HuH-7.5 (cell line): ENCODE results near the gene LRATD1.

Experiments
- DNase-seq: peaks from one replicate; pipeline ENCODE4 v3.0.0; 2011; ENCODE audit warnings: low spot score

LRATD1 gene

GRCh38 chr2:14633461-14634181, 1.1 kb downstream of the LRATD1 start:
- DNase-seq = peak; percentile 7

- DNase-seq = no peak
Measured at GRCh38 chr2:14634182-14634488, 1.6 kb downstream of the LRATD1 start.

DNA sequence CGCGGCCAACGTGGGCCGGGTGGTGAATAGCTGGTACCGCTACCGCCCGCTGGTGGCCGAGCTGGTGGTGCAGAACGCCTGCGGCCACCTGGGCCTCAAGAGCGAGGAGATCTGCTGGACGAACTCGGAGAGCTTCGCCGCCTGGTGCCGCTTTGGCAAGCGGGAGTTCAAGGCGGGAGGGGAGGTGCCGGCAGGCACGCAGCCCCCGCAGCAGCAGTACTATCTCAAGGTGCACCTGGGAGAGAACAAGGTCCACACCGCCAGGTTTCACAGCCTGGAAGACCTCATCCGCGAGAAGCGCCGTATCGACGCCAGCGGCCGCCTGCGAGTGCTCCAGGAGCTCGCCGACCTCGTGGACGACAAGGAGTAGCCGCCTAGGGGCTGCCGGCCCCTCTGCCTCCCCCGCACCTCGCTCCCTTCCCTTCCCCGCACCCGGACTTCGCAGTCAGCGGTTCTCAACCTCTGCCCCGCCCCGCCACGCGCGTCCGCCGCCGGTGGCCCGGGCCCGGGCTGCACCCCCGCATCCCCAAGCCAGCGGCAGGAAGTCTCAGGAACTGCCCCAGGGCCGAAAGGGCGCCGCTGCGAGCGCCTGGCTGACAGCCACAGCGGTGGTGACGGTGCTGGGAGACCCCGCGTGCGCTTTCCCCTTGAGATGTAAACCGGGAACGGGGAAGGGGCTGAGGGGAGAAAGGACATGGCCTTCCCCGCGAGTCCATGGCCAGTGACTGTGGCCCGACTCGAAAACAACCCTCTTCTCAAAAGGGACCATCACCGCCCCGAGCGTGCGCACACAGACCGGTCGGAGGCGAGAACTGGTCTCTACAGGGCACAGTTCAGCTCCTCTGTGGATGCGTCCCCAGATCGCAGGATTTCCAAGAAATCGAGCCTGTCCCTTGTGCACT, 2.2 kb downstream of the LRATD1 start:
- peak; percentile 17 for DNase-seq

DNA sequence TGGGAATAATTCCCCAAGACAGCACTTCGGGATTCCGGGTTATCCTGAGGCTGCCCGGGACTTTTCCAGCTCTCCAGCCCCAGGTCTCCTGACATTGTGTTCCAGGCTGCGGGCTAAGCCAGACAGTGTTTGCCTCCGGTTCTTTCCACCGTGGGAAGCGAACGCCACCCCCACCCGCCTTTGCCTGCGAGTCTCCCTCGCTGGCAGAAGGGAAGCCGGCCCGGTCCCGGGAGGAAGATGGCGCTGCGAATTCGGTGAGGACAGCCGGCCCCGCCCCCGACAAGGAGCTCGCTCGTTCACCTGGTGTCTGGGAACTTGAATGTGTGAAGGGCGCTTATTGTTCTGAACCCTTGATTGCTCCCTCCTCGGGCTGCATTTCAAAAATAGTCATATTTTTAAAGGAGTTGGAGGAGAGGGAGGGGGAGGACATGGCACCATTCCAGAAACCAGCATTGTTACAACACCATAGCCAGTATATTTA, 2.9 kb downstream of the LRATD1 start:
- DNase-seq = peak; percentile 8

GRCh38 chr2:14638488-14638887, 6.0 kb downstream of the LRATD1 start:
- DNase-seq = no peak

DNA sequence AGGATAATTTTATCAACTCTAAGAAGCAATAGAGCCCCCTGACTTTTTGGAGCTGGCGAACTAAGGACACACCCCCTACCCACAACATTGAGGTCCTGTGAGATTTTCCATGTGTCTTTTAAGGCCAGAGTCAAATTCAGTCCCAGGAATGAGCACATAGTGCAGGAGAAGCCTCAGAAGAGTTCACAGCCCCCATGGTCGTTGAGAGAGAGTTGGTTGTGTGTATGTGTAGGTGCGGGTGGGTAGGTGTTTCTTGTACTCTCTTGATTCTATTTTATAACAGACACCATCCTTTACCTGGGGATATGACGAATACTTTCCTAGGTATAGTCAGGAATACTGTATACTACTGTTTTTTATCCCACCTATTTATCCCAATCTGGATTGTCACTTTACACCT, 8.6 kb downstream of the LRATD1 start:
- DNase-seq = no peak

- no peak for DNase-seq
Measured at GRCh38 chr2:14642499-14642898, 10.0 kb downstream of the LRATD1 start.

GRCh38 chr2:14647714-14648113, 15.2 kb downstream of the LRATD1 start:
- no peak for DNase-seq

- DNase-seq = no peak
Measured at GRCh38 chr2:14650066-14650465, 17.5 kb downstream of the LRATD1 start.

DNA sequence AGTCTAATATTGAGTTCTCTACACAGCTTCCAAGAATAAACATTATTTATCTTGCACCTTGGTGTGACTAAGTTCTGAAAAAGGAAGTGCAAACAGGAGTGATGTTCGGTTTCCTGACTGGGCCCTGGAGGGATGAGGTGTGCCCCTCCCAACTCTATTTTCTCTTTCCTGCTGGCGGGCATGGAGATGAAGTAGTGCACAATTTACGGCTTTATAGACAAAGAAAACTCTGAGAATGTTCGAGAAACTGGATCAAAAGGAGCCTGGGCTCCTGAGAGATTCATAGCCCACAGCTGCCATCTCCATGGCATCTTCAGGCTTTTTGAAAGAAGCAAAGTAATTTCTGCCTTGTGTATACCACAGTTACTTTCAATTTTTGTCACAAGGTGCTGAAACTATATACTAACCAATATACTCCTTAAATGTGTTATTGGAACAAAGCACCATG, 22.3 kb downstream of the LRATD1 start:
- no peak for DNase-seq

- DNase-seq = no peak
Measured at GRCh38 chr2:14656146-14656545, 23.6 kb downstream of the LRATD1 start.

DNA sequence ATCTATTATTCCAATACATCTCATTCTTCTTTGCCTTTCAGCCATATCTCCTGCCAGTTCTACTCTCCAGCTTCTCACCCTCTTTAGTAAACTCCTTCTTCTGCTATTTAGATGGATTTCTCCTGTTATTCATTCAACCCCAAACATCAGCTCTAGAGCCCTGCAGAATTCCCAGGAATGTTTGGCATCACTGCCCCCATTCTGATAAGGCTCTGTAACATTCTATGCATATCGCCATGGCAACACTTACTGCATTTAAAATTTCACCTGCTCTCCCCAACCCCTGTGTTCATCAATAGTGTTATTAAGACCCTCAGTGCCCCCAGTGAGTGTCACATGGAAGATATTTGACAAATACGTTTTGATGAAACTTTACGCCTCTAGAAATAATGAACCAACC, 28.6 kb downstream of the LRATD1 start:
- no peak for DNase-seq

- DNase-seq = no peak
Measured at GRCh38 chr2:14673351-14673875, 40.9 kb downstream of the LRATD1 start.

GRCh38 chr2:14675489-14675888, 43.0 kb downstream of the LRATD1 start:
- DNase-seq = no peak

- no peak for DNase-seq
Measured at GRCh38 chr2:14676371-14676770, 43.9 kb downstream of the LRATD1 start.

GRCh38 chr2:14677039-14677438, 44.5 kb downstream of the LRATD1 start:
- no peak for DNase-seq

GRCh38 chr2:14678761-14679160, 46.2 kb downstream of the LRATD1 start:
- no peak for DNase-seq

- DNase-seq = no peak
Measured at GRCh38 chr2:14681608-14682007, 49.1 kb downstream of the LRATD1 start.
